ENCODE measurements around the gene MEGF11. TPM values are rescaled to one million over a fixed set of nuclear protein-coding genes. Genes with fewer than 3 reads are reported as not detected.

Gene MEGF11
- total RNA-seq, 2 donors from 2014 or later: not detected

DNA sequence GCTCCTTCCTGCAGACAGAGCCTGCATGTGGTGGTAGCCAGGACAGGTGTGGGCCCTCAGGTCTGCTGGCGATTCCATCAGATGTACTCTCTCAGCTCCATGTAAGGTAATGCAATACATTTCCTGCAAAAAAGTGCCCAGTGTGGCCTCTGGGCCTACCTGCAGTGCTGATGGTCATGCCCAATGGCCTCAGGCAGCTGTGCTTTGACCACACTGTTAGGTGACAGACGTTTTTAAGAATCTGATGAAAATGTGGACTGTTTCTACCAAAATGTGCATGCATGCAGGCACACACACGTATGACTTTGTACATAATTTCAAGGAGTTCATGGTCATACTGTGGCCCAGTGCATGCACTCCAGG is 231.4 kb downstream of the MEGF11 start:
- TF ChIP-seq, protein P1, sequence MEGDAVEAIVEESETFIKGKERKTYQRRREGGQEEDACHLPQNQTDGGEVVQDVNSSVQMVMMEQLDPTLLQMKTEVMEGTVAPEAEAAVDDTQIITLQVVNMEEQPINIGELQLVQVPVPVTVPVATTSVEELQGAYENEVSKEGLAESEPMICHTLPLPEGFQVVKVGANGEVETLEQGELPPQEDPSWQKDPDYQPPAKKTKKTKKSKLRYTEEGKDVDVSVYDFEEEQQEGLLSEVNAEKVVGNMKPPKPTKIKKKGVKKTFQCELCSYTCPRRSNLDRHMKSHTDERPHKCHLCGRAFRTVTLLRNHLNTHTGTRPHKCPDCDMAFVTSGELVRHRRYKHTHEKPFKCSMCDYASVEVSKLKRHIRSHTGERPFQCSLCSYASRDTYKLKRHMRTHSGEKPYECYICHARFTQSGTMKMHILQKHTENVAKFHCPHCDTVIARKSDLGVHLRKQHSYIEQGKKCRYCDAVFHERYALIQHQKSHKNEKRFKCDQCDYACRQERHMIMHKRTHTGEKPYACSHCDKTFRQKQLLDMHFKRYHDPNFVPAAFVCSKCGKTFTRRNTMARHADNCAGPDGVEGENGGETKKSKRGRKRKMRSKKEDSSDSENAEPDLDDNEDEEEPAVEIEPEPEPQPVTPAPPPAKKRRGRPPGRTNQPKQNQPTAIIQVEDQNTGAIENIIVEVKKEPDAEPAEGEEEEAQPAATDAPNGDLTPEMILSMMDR (IDR thresholded peaks at IDR 0.05): no peak
- no peak for TF ChIP-seq POLR2A (IDR thresholded peaks at IDR 0.05)
- no peaks in the 10 kb centered on the region for H3K36me3 ChIP-seq (replicated peaks in 1 of 2; ENCODE audit: insufficient read depth in 1 of 2, low read depth in 2 of 2)
- 57 to 82% methylated on average over 2 to 3 of the region's 3 CpGs for WGBS, 2 donors

DNA sequence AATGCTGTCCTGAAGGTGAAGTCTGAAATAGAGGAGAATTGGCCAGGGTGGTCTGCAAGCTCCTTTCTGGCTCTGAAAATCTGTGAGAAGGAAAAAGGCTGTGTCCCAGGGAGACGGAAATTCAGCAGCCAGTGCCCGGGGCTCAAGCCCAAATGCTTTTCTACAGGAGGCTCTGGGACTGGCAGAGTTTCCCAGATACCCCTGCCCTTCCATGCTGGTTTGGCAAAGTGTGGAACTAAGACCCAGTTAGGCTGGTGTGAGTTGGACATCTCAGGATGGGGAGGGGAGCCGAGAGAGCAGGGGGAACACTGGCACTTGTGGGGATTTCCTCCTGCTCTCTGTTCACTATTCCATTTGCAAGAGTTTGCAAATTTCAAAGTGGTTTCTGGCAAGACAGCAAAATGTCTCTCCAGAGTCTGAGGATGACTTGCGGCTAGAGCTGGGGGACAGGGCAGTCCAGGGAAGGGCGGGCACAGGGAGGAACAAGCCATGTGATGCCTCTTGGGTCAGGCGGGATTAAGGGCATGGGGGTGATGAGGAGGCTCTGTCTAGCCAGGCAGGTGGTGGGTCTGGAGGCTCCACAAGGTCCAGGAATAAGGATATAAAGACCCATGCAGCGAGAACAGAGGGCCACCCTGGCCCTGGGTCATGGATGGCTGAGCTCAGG is 231.9 kb downstream of the MEGF11 start:
- WGBS, 2 donors: 77 to 79% methylated on average over 6 to 7 of the region's 7 CpGs
- no peak for ATAC-seq
- Histone ChIP-seq H3K4me1 (no peaks in the 10 kb centered on the region), H3K9me3 (no peaks in the 10 kb centered on the region), H3K36me3 (replicated peaks in 1 of 2; ENCODE audit: insufficient read depth in 1 of 2, low read depth in 2 of 2) (no peaks in the 10 kb centered on the region), H3K27ac (no peak overlapping the region), H3K4me3 (no peak overlapping the region), H3K27me3 (no peaks in the 10 kb centered on the region)
- no peak for TF ChIP-seq POLR2A (IDR thresholded peaks at IDR 0.05)
- TF ChIP-seq, protein P1 (IDR thresholded peaks at IDR 0.05): no peak
- intact Hi-C loops (cut with DNase I): no loop called here
- DNase-seq: no peak

More for the DNA sequence above, 231.4 kb downstream of the MEGF11 start:
- ATAC-seq (no peak), DNase-seq (no peak)
- H3K27ac ChIP-seq: no peak overlapping the region
- no peak overlapping the region for H3K4me3 ChIP-seq
- intact Hi-C loops (cut with DNase I): no loop called here
- H3K9me3 ChIP-seq: no peaks in the 10 kb centered on the region
- no peaks in the 10 kb centered on the region for H3K27me3 ChIP-seq
- H3K4me1 ChIP-seq: no peaks in the 10 kb centered on the region

DNA sequence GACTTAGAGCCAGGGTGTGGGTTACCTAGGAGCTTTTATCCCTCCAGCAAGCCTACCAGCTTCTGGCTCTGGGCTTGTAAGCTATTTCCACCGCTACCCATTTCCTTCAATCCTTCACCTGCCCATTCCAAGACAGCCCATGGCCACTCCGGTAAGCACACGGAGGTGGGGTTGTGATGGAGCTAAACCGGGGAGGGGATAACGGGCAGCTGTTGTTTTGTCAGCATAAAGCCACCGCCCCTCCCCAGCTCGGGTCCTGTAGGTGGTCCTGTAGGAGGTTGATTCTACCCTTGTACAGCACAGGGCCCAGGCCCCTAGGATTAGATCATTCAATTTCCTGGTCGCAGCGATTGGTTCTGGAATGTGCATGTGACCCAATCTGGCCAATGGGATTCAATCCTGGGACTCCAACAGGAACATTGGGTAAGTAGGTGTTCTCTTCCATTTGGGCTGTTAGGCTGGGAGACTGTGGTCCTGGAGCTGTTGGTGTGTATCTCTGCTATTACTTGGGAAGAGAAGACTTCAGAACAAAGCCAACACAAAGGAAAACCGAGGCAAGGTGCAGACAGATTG is 233.6 kb downstream of the MEGF11 start:
- WGBS, 2 donors: 85 to 86% methylated on average over 6 to 10 of the region's 10 CpGs
- intact Hi-C loops (cut with DNase I): no loop called here
- H3K27me3 ChIP-seq: no peaks in the 10 kb centered on the region
- no peak for DNase-seq
- no peak overlapping the region for H3K27ac ChIP-seq
- no peaks in the 10 kb centered on the region for H3K9me3 ChIP-seq
- no peak for ATAC-seq
- no peaks in the 10 kb centered on the region for H3K4me1 ChIP-seq
- H3K4me3 ChIP-seq: no peak overlapping the region
- no peaks in the 10 kb centered on the region for H3K36me3 ChIP-seq (replicated peaks in 1 of 2; ENCODE audit: insufficient read depth in 1 of 2, low read depth in 2 of 2)
- TF ChIP-seq, protein P1 (IDR thresholded peaks at IDR 0.05): no peak
- no peak for TF ChIP-seq POLR2A (IDR thresholded peaks at IDR 0.05)

DNA sequence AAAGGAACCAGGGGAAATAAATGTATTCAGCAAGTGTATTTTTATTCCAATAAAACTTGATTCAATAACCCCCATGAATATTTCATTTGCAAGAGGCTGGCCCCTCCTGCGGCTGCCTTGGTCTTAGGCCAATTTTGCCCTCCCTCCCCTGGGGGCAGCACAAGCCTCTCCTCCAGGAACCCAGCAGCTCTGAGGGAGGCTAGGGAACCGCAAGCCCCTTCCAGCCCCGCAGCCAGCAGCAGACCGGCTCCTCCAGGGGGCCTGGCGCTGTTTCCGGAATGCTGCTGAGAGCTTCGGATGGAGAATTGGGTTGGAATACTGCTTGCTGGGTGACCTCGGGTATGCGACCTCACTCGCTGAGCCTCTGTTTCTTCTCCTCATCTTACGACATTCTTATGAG is 234.2 kb downstream of the MEGF11 start:
- 76 to 78% methylated on average over 11 of the region's 11 CpGs for WGBS, 2 donors
- Histone ChIP-seq H3K9me3 (no peaks in the 10 kb centered on the region), H3K27ac (no peak overlapping the region), H3K27me3 (no peaks in the 10 kb centered on the region), H3K36me3 (replicated peaks in 1 of 2; ENCODE audit: insufficient read depth in 1 of 2, low read depth in 2 of 2) (no peaks in the 10 kb centered on the region), H3K4me1 (no peaks in the 10 kb centered on the region), H3K4me3 (no peak overlapping the region)
- intact Hi-C loops (cut with DNase I): no loop called here
- TF ChIP-seq, protein P1 (IDR thresholded peaks at IDR 0.05): no peak
- TF ChIP-seq POLR2A (IDR thresholded peaks at IDR 0.05): no peak
- ATAC-seq: no peak
- no peak for DNase-seq

DNA sequence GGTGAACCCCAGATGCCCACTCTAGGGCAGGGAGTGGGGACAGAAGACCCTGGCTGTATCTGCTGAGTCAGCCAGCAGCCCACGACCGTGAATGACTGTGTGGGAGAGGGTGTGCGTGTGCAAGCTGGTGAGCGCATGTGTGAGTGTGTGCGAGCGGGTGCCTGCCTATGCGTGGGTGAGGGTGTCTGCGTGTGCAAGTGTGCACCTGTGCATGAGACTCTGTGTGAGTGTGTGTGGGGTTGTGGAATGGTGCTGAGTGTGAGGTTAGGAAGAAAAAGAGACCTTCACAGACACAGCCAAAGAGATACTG is 235.1 kb downstream of the MEGF11 start:
- no peak for DNase-seq
- 80 to 94% methylated on average over 8 of the region's 8 CpGs for WGBS, 2 donors
- Histone ChIP-seq H3K27me3 (no peaks in the 10 kb centered on the region), H3K36me3 (replicated peaks in 1 of 2; ENCODE audit: insufficient read depth in 1 of 2, low read depth in 2 of 2) (no peaks in the 10 kb centered on the region), H3K4me3 (no peak overlapping the region), H3K27ac (no peak overlapping the region), H3K9me3 (no peaks in the 10 kb centered on the region), H3K4me1 (no peaks in the 10 kb centered on the region)
- TF ChIP-seq, protein P1 (IDR thresholded peaks at IDR 0.05): no peak
- no peak for TF ChIP-seq POLR2A (IDR thresholded peaks at IDR 0.05)
- ATAC-seq: no peak
- intact Hi-C loops (cut with DNase I): no loop called here
